Stromal cell of bone marrow (primary cell): ENCODE data around the gene ADGRG2.

Source experiments
- DNase-seq: peaks from one replicate; pipeline ENCODE4 v3.0.0-alpha.2; 2012; ENCODE audit warnings: low read depth

The ADGRG2 gene, protein sequence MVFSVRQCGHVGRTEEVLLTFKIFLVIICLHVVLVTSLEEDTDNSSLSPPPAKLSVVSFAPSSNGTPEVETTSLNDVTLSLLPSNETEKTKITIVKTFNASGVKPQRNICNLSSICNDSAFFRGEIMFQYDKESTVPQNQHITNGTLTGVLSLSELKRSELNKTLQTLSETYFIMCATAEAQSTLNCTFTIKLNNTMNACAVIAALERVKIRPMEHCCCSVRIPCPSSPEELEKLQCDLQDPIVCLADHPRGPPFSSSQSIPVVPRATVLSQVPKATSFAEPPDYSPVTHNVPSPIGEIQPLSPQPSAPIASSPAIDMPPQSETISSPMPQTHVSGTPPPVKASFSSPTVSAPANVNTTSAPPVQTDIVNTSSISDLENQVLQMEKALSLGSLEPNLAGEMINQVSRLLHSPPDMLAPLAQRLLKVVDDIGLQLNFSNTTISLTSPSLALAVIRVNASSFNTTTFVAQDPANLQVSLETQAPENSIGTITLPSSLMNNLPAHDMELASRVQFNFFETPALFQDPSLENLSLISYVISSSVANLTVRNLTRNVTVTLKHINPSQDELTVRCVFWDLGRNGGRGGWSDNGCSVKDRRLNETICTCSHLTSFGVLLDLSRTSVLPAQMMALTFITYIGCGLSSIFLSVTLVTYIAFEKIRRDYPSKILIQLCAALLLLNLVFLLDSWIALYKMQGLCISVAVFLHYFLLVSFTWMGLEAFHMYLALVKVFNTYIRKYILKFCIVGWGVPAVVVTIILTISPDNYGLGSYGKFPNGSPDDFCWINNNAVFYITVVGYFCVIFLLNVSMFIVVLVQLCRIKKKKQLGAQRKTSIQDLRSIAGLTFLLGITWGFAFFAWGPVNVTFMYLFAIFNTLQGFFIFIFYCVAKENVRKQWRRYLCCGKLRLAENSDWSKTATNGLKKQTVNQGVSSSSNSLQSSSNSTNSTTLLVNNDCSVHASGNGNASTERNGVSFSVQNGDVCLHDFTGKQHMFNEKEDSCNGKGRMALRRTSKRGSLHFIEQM

DNA sequence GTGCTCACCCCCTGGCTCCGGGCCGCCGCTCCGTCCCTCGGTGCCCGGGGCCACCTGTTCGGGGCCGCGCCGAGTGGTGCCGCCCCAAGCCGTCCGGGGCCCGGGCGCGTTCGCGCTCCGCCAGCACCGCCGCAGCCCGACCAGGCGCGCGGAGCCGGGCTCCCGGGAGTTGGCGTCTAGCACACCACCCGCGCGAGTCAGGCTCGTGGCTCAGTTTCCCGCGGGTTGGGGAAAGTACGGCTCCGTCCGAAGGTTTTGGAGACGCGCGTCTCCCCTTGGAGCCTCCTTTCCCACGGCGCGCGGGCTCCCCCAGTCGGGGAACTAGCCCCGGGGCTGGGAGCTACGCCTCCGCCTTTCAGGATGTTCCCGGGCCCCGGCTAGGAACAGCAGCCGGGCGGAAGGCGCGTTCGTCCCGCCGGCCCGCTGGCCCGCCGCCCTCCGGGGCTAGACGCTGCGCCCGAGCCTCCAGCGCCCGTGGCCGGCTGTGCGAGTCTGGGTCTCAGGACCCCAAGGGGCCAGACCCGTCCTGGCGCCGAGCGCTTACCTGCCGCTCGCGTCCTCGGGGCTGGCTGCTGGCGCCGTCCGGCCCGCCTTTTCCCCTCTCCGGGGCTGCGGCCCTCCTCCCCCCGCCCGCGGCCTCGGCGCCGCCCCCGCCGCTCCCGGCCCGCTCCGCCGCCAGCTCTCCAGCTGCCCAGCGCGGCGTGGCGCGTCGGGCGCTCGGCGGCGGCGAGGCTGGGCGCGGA lies at the start of gene ADGRG2:
Gene ADGRG2, minus strand, starts transcription at position 571 of the 743 bp plus-strand sequence. CDS start 53,634 bp downstream, outside the sequence.
- DNase-seq = peak; percentile 8

GRCh38 chrX:19168609-19169008 lies 46.3 kb upstream of the ADGRG2 start:
- no peak for DNase-seq

DNA sequence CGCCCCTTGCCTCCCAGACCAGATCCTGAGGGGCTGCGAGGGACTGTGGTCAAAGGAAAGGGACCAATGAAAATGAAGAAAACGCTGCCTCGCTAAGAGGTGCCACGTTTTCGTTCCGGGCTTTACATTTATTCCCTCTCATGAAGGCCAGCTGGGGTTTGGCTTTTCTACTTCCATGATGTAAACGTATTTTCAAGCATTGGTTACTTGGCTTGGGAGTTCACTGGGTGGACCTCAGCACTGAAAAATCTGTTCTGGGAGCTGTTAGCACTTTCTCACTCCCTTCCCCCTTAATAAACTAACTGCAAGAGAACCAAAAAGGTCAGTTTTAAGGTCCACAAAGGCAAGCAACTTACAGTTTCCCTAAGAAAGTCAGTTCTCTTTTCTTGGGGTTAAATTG lies 40.6 kb upstream of the ADGRG2 start:
- no peak for DNase-seq

DNA sequence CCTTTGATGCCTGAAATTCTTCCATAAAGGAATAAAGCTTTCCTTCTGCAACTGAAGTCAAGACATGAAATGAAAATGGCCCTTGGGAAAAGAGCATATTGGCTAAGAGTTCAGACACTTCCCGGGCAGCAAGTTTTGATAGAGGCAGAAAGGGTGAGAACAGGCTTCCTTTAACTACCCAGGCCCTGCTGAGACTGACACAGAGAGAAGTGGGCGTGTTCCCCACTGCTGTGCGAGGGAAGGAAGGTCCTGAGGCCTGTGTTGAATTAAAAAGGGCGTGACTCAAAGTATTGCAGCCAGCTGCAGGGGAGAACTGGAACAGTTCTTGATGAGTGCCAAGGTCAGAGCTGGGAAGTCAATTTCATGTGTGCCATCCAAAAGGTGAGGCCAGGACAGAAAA lies 33.9 kb upstream of the ADGRG2 start:
- no peak for DNase-seq

DNA sequence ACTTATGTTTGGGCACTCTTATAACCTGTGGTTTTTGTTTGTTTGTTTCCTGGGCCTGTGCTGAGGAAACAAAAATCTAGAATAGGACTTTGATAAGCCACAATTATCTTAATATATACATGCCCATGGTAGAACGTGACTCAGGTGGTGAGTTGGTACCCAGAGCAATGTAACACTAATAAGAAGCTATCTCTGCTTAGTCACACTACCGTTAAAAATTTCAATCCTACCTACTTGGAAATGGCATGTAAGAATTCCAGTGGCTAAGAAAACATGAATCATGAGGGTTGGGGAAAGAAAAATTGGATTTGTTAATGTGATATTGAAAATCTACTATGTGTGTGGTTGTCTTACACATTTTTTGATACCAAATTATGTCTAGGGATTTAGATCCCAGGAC lies 30.5 kb upstream of the ADGRG2 start:
- DNase-seq = no peak

DNA sequence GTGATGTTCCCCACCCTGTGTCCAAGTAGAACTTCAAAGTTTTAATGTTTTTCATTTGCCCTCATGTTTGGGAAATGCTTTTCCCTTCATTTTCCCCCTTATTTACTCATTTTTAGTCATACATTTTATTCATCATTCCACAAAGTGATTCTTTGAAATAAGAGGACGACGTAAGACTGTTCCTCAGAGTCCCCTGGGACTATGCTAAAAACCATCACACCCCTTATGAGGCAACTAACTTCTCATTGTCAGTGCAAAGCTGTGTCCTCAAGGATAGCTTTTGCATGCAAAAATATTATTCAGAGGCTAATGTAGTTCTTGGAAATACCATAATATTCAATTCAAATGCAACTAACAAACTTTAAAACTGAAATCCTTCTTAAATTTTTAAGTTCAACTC lies 14.8 kb upstream of the ADGRG2 start:
- DNase-seq = no peak

DNA sequence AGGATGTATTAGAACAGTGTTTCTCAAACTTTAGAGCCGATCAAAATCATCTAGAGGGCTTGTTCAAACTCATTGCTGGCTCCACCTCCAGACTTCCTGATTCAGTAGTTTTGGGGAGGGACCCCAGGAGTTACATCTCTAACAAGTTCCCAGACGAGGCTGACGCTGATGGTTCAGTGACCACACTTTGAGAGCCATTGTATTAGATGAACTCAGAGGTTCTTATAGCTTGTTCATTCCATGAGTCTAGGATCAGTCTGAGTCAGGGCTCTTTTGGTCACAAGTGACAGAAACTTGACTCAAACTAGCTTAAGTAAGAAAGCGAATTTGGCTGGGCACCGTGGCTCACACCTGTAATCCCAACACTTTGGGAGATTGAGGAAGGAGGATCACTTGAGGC lies 11.5 kb upstream of the ADGRG2 start:
- DNase-seq = no peak

DNA sequence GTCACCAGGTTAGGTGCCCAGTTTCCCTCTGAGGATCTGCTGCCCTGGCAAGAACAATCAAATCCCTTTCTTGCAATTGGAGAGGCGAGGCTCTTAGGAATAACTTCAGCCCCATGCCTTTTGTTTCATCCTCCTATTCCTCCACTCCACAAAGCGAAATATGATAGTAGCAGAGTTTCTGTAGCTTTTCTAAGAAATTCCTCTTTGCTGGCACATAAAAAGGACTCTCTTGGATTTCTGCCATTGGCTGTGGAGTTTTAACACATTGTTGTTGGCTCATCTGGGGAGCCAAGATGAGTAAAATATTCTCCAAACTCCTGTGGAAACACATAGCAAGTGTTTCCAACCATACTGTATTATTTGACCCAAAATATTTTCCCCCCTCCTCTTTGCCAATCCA lies 11.0 kb upstream of the ADGRG2 start:
- DNase-seq = no peak

- DNase-seq = no peak
Observed at GRCh38 chrX:19130628-19131027, 8.4 kb upstream of the ADGRG2 start.

DNA sequence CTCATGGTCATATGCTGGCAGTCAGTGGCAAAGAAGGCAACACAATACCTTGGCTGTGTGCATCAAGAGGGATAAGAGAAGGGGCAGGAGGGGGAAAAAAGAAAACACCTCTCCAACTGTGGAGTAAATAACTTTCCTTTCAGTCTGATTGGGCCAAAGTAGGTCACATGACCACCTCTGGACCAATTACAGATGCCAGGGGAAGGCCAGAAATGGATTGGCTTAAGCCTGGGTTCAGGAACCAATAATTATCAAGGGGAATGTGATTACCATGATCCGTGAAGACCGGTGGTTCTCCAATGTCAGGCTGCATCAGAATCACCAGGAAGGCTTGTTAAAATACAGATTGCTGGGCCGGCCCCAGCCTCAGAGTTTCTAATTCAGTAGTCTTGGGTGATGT lies 7.4 kb upstream of the ADGRG2 start:
- no peak for DNase-seq

- DNase-seq = peak; percentile 9
Observed at GRCh38 chrX:19127649-19128168, 5.4 kb upstream of the ADGRG2 start.

DNA sequence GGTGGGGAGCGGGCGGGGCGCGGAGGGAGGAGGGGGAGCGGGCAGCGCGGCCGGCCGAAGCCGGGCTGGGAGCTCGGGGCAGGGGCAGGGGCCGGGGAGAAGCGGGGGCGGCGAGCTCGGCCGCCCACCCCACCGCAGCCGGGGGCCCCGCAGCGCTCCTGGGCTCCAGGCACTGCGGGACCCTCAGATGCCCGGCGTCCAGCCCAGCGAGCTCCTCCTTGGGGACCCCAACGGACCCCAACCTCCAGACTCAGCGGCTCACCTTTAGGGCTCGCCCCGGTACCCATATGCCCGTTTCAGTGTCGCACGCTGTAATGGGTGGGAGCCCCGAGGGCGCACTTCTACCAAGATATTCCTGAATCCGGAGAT lies 357 bp upstream of the ADGRG2 start:
- no peak for DNase-seq

GRCh38 chrX:19121466-19121865 lies 802 bp downstream of the ADGRG2 start:
- DNase-seq = no peak

DNA sequence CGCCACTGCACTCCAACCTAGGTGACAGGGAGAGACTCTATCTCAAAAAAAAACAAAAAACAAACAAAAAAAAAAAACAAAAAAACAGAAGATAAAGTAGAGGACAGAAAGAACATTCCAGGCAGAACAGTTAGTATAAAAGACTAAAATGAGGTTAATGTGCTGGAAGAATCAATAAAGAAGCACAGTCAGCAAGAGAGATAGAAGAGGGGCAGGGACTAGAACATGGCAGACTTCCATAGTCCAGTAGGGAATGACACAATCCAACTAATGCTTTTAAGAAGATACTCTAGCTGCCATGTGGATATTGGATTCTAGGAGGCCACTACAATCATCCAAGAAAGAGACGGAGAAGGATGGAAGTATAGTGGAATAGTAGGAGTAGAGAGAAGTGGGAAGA lies 11.6 kb downstream of the ADGRG2 start:
- DNase-seq = no peak

- no peak for DNase-seq
Observed at GRCh38 chrX:19107035-19107434, 15.2 kb downstream of the ADGRG2 start.

DNA sequence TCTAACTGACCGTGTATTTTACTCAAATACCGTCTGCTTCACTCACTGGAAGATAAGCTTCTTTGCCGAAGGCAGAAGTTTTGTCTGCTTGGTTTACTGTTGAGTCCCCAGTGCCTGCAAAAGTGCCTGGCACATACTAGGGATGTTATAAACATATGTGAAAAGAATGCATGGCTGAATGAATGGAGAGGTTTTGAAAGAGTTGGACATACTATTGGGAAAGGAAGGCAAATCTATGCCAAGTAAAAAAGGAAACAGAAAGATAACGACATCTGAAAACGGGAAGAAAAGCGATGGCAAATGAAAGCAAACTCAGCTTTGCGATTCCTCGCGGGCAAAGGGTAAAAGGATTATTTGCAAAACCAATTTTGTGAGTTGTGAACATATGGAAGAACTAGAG lies 21.7 kb downstream of the ADGRG2 start:
- no peak for DNase-seq

DNA sequence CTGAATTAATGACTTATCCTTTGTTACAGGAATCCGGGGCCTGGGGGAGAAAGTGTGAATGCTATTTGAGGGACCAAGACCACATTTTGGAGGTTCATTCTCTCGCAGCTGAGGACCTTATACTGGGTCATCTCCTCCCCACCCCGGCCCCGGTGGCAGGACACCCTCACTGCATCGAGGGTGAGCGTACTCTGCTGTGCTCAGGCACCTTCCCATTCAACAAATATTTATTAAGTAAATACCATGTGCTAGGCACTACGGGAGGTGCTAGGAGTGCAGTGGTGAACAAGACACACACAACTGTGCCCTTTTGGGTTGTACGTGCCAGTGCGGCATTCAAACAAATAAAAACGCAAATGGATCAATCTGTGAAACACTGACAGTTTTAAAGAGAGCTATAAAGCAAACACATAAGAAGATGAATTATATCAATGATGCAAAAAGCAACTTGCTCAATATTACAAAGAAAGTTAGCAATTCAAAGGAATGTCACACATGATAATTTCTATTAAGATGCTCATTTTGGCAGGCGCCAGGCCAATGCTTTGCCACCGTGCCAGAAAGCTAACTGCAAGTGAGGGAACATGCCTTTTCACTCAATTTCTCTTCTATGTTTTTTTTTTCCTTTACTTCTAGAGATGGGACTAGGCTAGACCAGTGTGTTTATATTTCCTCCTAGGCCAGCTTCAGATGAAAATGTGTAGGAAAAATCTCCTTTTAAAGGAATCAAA lies 24.6 kb downstream of the ADGRG2 start:
- DNase-seq = no peak

DNA sequence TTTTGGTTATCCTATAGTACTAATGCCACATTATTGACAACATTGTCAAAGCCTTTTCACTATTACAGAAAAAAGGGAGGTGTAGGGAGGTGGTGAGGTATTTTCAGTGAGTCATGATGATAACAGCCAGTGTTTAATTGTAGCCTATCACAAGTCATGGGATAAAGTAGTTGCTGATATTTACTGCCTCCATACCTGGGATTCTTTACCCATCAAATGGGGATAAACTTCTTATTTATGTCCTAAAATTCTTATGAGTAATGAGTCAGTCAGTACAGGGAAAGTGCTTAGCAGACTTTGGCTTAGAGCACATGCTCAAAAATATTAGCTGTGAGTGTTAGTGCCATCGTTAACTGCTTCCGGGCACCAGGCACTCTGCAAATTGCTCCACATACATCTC lies 25.7 kb downstream of the ADGRG2 start:
- DNase-seq = no peak

DNA sequence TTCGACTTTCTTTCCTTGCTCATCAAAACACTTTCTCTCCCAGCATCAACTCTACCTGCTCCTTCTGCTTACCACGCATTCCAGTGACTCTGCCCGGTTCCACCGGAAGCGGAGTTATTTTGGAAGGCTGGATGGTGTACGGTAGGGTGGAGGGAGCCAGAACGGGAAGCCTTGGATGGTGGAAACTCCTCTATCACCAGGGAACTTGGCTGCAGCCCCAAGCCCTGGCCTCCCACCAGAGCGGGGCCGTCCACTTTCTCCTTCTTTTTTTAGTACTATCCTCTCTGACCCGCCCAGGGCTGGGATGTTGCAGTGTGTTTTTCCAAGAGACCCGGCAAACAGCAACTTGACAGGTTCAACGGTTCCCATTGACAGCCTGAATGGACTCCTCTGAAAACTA lies 27.6 kb downstream of the ADGRG2 start:
- DNase-seq = no peak

DNA sequence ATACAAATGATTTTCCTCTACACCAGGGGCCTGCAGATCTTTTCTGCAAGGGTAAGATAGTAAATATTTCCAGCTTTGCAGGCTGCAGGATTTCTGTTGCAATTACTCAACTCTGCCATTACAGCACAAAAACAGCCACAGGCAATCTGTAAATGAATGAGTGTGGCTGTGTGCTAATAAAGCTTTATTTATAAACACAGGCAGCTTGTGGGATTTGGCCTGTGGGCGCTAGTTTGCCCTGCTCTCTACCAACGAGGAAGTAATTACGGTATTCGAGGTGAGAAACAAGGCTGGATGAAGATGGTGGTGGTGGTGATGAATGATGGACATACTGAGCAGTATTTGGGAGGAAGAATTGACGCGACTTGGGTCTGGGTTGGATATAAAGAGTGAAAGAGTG lies 30.7 kb downstream of the ADGRG2 start:
- DNase-seq = no peak

DNA sequence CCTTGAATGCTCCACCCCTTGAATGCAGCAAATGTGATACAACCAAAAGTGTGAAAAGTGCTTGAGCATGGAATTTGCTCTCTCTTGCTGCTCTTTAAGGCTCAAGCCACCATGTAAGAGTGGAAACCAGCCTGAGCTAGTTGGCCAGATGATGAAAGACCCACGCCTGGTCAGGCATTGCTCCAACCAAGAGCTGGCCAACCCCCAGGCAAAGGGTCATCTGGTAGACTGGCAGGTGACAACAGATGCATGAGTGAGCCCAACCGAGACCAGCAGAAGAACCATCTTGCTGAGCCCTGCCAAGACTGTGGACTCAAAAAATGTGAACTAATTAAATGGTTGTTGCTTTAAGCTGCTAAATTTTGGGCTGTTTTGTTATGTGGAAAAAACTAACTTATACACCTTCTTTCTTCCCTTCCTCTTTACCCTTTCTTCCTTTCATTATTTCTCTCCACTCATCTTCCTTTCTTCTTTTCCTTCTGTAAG lies 32.7 kb downstream of the ADGRG2 start:
- no peak for DNase-seq
